H1 (cell line): ENCODE results near the gene PLK1. TPM values are rescaled to one million over a fixed set of nuclear protein-coding genes. Genes with fewer than 3 reads are reported as not detected.

Experiments used
- CTCF ChIA-PET: fragments of 300-600 bp; sonication (Branson Sonifier 250); formaldehyde crosslinking; loops from one replicate; lab custom pipeline; 2021; ENCODE audit not compliant: partially characterized antibody; lab: Charles Lee
- POLR2A ChIA-PET: fragments of 300-600 bp; sonication (Branson Sonifier 250); formaldehyde crosslinking; loops from one replicate; lab custom pipeline; 2021; ENCODE audit warnings: inconsistent platforms; ENCODE audit not compliant: partially characterized antibody; lab: Charles Lee
- DNase-seq, 2 experiments: peaks; one replicate each; pipeline versions ENCODE4 v3.0.0 to v3.0.0-alpha.2; 2010 to 2022; ENCODE audit warnings: low spot score in 2 of 2, low read depth in 1 of 2, mixed read lengths in 1 of 2
- FAIRE-seq: peaks from 2 replicates; lab custom pipeline; 2011; peaks lifted over from hg19 to GRCh38; lab: Jason Lieb, UNC
- H2AFZ ChIP-seq: 2 replicates; pipeline ENCODE4 v1.8.1; 2012; ENCODE audit warnings: low read length, inconsistent platforms
- H2AK5ac ChIP-seq: 2 replicates; pipeline ENCODE4 v1.6.1; 2013; ENCODE audit warnings: low read depth, low read length
- H2BK120ac ChIP-seq: replicated peaks from 2 replicates; pipeline ENCODE3; 2013; ENCODE audit warnings: low read depth, low read length, inconsistent platforms
- H2BK12ac ChIP-seq: 2 replicates; pipeline ENCODE4 v1.6.1; 2013; ENCODE audit warnings: low read depth, low read length
- H2BK15ac ChIP-seq: 2 replicates; pipeline ENCODE4 v1.6.1; 2013; ENCODE audit warnings: low read length
- H2BK20ac ChIP-seq: 2 replicates; pipeline ENCODE4 v1.6.1; 2013; ENCODE audit warnings: low read length
- H2BK5ac ChIP-seq: 2 replicates; pipeline ENCODE4 v1.6.1; 2013; ENCODE audit warnings: low read depth, low read length
- H3K14ac ChIP-seq: 2 replicates; pipeline ENCODE4 v1.6.1; 2013; ENCODE audit warnings: inconsistent platforms; ENCODE audit not compliant: insufficient read length
- H3K18ac ChIP-seq: 2 replicates; pipeline ENCODE4 v1.6.1; 2013; ENCODE audit warnings: low read length; ENCODE audit errors: extremely low read depth
- H3K23ac ChIP-seq: 2 replicates; pipeline ENCODE4 v1.6.1; 2013; ENCODE audit warnings: inconsistent platforms; ENCODE audit not compliant: insufficient read length
- H3K23me2 ChIP-seq: 2 replicates; pipeline ENCODE4 v1.6.1; 2013; ENCODE audit warnings: low read depth, low read length
- H3K27ac ChIP-seq: 2 replicates; pipeline ENCODE4 v1.6.1; 2011; ENCODE audit warnings: low read depth, low read length, inconsistent platforms
- H3K27me3 ChIP-seq, 4 experiments: replicated peaks in 1 of 4; 1 replicate in 1 of 4; 2 replicates in 3 of 4; pipeline versions ENCODE4 v1.6.1 to v1.8.1; 2011 to 2013; ENCODE audit warnings: low read length in 3 of 4, mild to moderate bottlenecking in 3 of 4, inconsistent platforms in 2 of 4, mixed read lengths in 2 of 4, moderate library complexity in 1 of 4; ENCODE audit not compliant: control insufficient read depth in 3 of 4, insufficient read depth in 3 of 4; ENCODE audit errors: extremely low read depth in 1 of 4
- H3K36me3 ChIP-seq, 4 experiments: 2 replicates each; pipeline versions ENCODE4 v1.6.1 to v1.8.1; 2011 to 2013; ENCODE audit warnings: mild to moderate bottlenecking in 4 of 4, low read length in 3 of 4, moderate library complexity in 2 of 4, control low read depth in 1 of 4, inconsistent platforms in 1 of 4; ENCODE audit not compliant: insufficient read depth in 4 of 4, control insufficient read depth in 2 of 4
- H3K4ac ChIP-seq: replicated peaks from 2 replicates; pipeline ENCODE3; 2013; ENCODE audit warnings: low read length, low read depth, mixed read lengths, inconsistent platforms; ENCODE audit not compliant: insufficient read length
- H3K4me1 ChIP-seq, 4 experiments: replicated peaks in 1 of 4; 1 replicate in 1 of 4; 2 replicates in 3 of 4; pipeline versions ENCODE4 v1.6.1 to v1.8.1; 2011 to 2013; ENCODE audit warnings: low read length in 3 of 4, inconsistent platforms in 2 of 4, mixed read lengths in 1 of 4; ENCODE audit not compliant: insufficient read depth in 4 of 4, control insufficient read depth in 3 of 4
- H3K4me2 ChIP-seq, 2 experiments: 2 replicates each; pipeline versions ENCODE4 v1.6.1 to v1.8.1; 2011 to 2013; ENCODE audit warnings: low read depth in 2 of 2, low read length in 2 of 2, control low read depth in 1 of 2, inconsistent platforms in 1 of 2, mild to moderate bottlenecking in 1 of 2; ENCODE audit not compliant: insufficient read depth in 1 of 2
- H3K4me3 ChIP-seq, 4 experiments: fragments of 200-600, 300-600 bp in 1 of 4; sonication (generic), shearing (Covaris generic), sonication (Bioruptor Twin) in 1 of 4; 2 replicates each; pipeline versions ENCODE4 v1.5.1 to v1.8.1; 2011 to 2016; ENCODE audit warnings: low read length in 4 of 4, low read depth in 3 of 4, control low read depth in 2 of 4, inconsistent platforms in 2 of 4, mild to moderate bottlenecking in 2 of 4, mixed read lengths in 1 of 4, moderate library complexity in 1 of 4; ENCODE audit not compliant: insufficient read depth in 2 of 4; ENCODE audit errors: extremely low read depth in 1 of 4
- H3K56ac ChIP-seq: replicated peaks from 2 replicates; pipeline ENCODE3; 2013; ENCODE audit warnings: low read depth, mild to moderate bottlenecking, mixed read lengths, low read length, inconsistent platforms; ENCODE audit not compliant: insufficient read length
- H3K79me1 ChIP-seq: 2 replicates; pipeline ENCODE4 v1.6.1; 2013; ENCODE audit warnings: low read depth, low read length, control low read depth
- H3K79me2 ChIP-seq, 2 experiments: 2 replicates each; pipeline versions ENCODE4 v1.6.1 to v1.8.1; 2012 to 2013; ENCODE audit warnings: low read length in 2 of 2, mild to moderate bottlenecking in 2 of 2, inconsistent platforms in 1 of 2; ENCODE audit not compliant: insufficient read depth in 2 of 2, control insufficient read depth in 1 of 2
- H3K9ac ChIP-seq, 4 experiments: replicated peaks in 1 of 4; 1 replicate in 1 of 4; 2 replicates in 3 of 4; pipeline versions ENCODE4 v1.6.1 to v1.8.1; 2011 to 2013; ENCODE audit warnings: low read depth in 3 of 4, low read length in 3 of 4, control low read depth in 2 of 4, mild to moderate bottlenecking in 2 of 4, moderate library complexity in 2 of 4, inconsistent platforms in 1 of 4; ENCODE audit errors: extremely low read depth in 1 of 4
- H3K9me3 ChIP-seq, 2 experiments: 2 replicates each; pipeline versions ENCODE4 v1.6.1 to v1.8.1; 2012 to 2013; ENCODE audit warnings: mild to moderate bottlenecking in 2 of 2, moderate library complexity in 2 of 2, control low read depth in 1 of 2, inconsistent platforms in 1 of 2, low read depth in 1 of 2, low read length in 1 of 2, mixed read lengths in 1 of 2; ENCODE audit not compliant: insufficient read depth in 2 of 2
- H4K20me1 ChIP-seq, 2 experiments: replicated peaks in 1 of 2; 2 replicates each; pipeline versions ENCODE3 to v1.8.1; 2011 to 2013; ENCODE audit warnings: inconsistent platforms in 2 of 2, low read length in 2 of 2, mild to moderate bottlenecking in 1 of 2; ENCODE audit not compliant: insufficient read depth in 2 of 2, control insufficient read depth in 1 of 2
- H4K5ac ChIP-seq: 2 replicates; pipeline ENCODE4 v1.6.1; 2013; ENCODE audit warnings: low read length, low read depth, mixed read lengths, inconsistent platforms; ENCODE audit not compliant: insufficient read length
- H4K8ac ChIP-seq: 2 replicates; pipeline ENCODE4 v1.8.0; 2013; ENCODE audit warnings: mild to moderate bottlenecking, moderate library complexity, low read length, inconsistent platforms; ENCODE audit not compliant: insufficient read depth; ENCODE audit errors: extremely low read depth
- H4K91ac ChIP-seq: replicated peaks from 2 replicates; pipeline ENCODE3; 2013; ENCODE audit warnings: low read length, mixed read lengths, inconsistent platforms; ENCODE audit not compliant: insufficient read length
- BRCA1 ChIP-seq: IDR thresholded peaks from 2 replicates; pipeline ENCODE4 v1.6.1; 2012; ENCODE audit warnings: low read depth, low read length, improper control_type of control experiment
- CHD1 ChIP-seq: IDR thresholded peaks from 2 replicates; pipeline ENCODE4 v1.6.1; 2012; ENCODE audit warnings: low read depth, low read length, improper control_type of control experiment
- CREB1 ChIP-seq: IDR thresholded peaks from 2 replicates; pipeline ENCODE4 v1.6.1; 2012; ENCODE audit warnings: inconsistent platforms
- E2F6 ChIP-seq: IDR thresholded peaks from 2 replicates; pipeline ENCODE4 v1.6.1; 2012; ENCODE audit warnings: inconsistent platforms
- EGR1 ChIP-seq: IDR thresholded peaks from 2 replicates; pipeline ENCODE4 v1.6.1; 2011; ENCODE audit warnings: low read depth, low read length, borderline replicate concordance
- EZH2 ChIP-seq: fragments of 200-600 bp; sonication (generic); IDR thresholded peaks from 2 replicates; pipeline ENCODE4 v1.7.1; 2012; ENCODE audit warnings: low read depth, mild to moderate bottlenecking, moderate library complexity, low read length, inconsistent platforms; ENCODE audit not compliant: severe bottlenecking
- KDM1A ChIP-seq: fragments of 200-600, 300-600 bp; sonication (generic); IDR thresholded peaks from 2 replicates; pipeline ENCODE4 v1.7.1; 2016; ENCODE audit warnings: mild to moderate bottlenecking, low read length, borderline replicate concordance
- POU5F1 ChIP-seq: IDR thresholded peaks from 2 replicates; pipeline ENCODE4 v1.6.1; 2011; ENCODE audit warnings: low read depth, mild to moderate bottlenecking, low read length, moderate library complexity
- RFX5 ChIP-seq: IDR thresholded peaks from 2 replicates; pipeline ENCODE4 v1.6.1; 2011; ENCODE audit warnings: low read depth, low read length, improper control_type of control experiment, borderline replicate concordance
- RNF2 ChIP-seq: fragments of 200-900, 300-1000 bp; sonication (generic); IDR thresholded peaks from 2 replicates; pipeline ENCODE4 v1.7.1; 2016; ENCODE audit warnings: borderline replicate concordance, low read depth, mild to moderate bottlenecking, antibody characterized with exemption, low read length; ENCODE audit not compliant: poor library complexity, severe bottlenecking; ENCODE audit errors: missing control alignments
- RXRA ChIP-seq: IDR thresholded peaks from 2 replicates; pipeline ENCODE4 v1.6.1; 2011; ENCODE audit warnings: low read depth, mild to moderate bottlenecking, low read length, moderate library complexity; ENCODE audit not compliant: insufficient read depth
- SIRT6 ChIP-seq: IDR thresholded peaks from one replicate; pipeline ENCODE4 v1.7.1; 2012; ENCODE audit warnings: low read length, inconsistent platforms
- TEAD4 ChIP-seq: IDR thresholded peaks from 2 replicates; pipeline ENCODE4 v1.6.1; 2012; ENCODE audit warnings: low read depth, low read length, inconsistent platforms, mixed read lengths
- WGBS, 2 experiments: shearing (Covaris generic) in 1 of 2; methylation state at CpG; one replicate each; pipeline versions ENCODE4 v1.1.6 to v1.1.7; 2013 to 2015; ENCODE audit warnings: low lambda C conversion rate in 2 of 2, mixed read lengths in 2 of 2, inconsistent platforms in 1 of 2, low coverage in 1 of 2, missing lambda C conversion rate in 1 of 2; ENCODE audit not compliant: insufficient replicate concordance in 2 of 2, insufficient coverage in 1 of 2, insufficient read length in 1 of 2; ENCODE audit errors: extremely low coverage in 1 of 2, missing lambda C conversion rate in 1 of 2; 5-methylcytosine and 5-hydroxymethylcytosine counted together
- polyA plus RNA-seq, 7 experiments: library from polyadenylated mRNA; depleted of rRNA in 3 of 7; stranded (reverse) in 5 of 7; unstranded in 2 of 7; fragments of >200 nt in 5 of 7; fragments of 200-250 nt in 2 of 7; gene quantifications; 1 replicate in 5 of 7; 2 replicates in 1 of 7; 4 replicates in 1 of 7; pipeline versions ENCODE4 v1.2.1 to v1.2.3, GENCODE V29; 2011 to 2013; ENCODE audit warnings: missing spikeins in 2 of 7, mixed read lengths in 2 of 7
- total RNA-seq: library from RNA; stranded (reverse); fragmentation: NEBNext Ultra II Directional; extraction: Animal tissue kit (Norgen Biotek cat#: 25700); gene quantifications from 2 replicates; pipeline ENCODE4 v1.2.1, GENCODE V29; 2021

PLK1 gene
- total and polyA plus RNA-seq, 2 of the 8 experiments (the other 6 are each of a cell fraction or from before 2014, with no cell fraction given), result 127 to 139 TPM

- no peak within 1 kb of the TSS; the same call in 1 of the 2 replicates for H2BK12ac ChIP-seq
- H3K14ac ChIP-seq, result no peak within 1 kb of the TSS
- DNase-seq (peak in 1 of 2 experiments; percentile 82), FAIRE-seq (no peak)
- peak within 1 kb of the TSS; percentile 69 for H4K8ac ChIP-seq
- no peaks in the 10 kb centered on the region for H3K79me2 ChIP-seq
- no peak within 1 kb of the TSS for H3K23ac ChIP-seq
- H3K27me3 ChIP-seq, result peaks cover 2 to 21% (median 19%) of the 10 kb centered on the region in 4 experiments
- no peaks in the 10 kb centered on the region for H3K36me3 ChIP-seq
- peak within 1 kb of the TSS; percentile 95 for H2AFZ ChIP-seq
- peak within 1 kb of the TSS; percentile 73 to 79 for H3K4me2 ChIP-seq
- no peaks in the 10 kb centered on the region for H4K20me1 ChIP-seq
- H4K5ac ChIP-seq, result no peak within 1 kb of the TSS
- H3K18ac ChIP-seq, result peak within 1 kb of the TSS; percentile 60
- H2BK120ac ChIP-seq, result no peak within 1 kb of the TSS
- H2BK15ac ChIP-seq, result no peak within 1 kb of the TSS
- H3K79me1 ChIP-seq, result no peaks in the 10 kb centered on the region
- peak within 1 kb of the TSS; percentile 45 to 65 (median 58) for H3K4me3 ChIP-seq
- H3K9me3 ChIP-seq, result peaks cover 8% of the 10 kb centered on the region in 2 experiments; a peak in 2 of 4 replicates
- H3K56ac ChIP-seq, result no peak within 1 kb of the TSS
- no peak within 1 kb of the TSS; the same call in 1 of the 2 replicates for H2BK5ac ChIP-seq
- peak within 1 kb of the TSS in 2 of 4 experiments; percentile 2 to 57; a peak in 1 of 7 replicates for H3K9ac ChIP-seq
- WGBS, 2 experiments, result 2% methylated on average over 22 of the region's 37 CpGs; no CpG with 5 or more reads in 1 of the 2 experiments
- H3K23me2 ChIP-seq, result peaks cover 10% of the 10 kb centered on the region; the same call in 1 of the 2 replicates
- no peak within 1 kb of the TSS for H3K27ac ChIP-seq
- CTCF ChIA-PET, result interaction anchor here (0.7 to 2.4 kb wide), 5 partner anchors 9 to 324 kb away, joined by 3 to 7 read pairs (median 3); partner anchors contain the start of gene PLK1
- H4K91ac ChIP-seq, result no peak within 1 kb of the TSS
- H2BK20ac ChIP-seq, result no peak within 1 kb of the TSS
- no peak within 1 kb of the TSS for H2AK5ac ChIP-seq
- POLR2A ChIA-PET, result interaction anchor here (1.0 to 1.8 kb wide), 5 partner anchors 9 to 35 kb away, joined by 3 to 5 read pairs (median 3); partner anchors contain the start of gene PLK1
- no peak within 1 kb of the TSS for H3K4ac ChIP-seq
- no peaks in the 10 kb centered on the region; a peak in 1 of 7 replicates for H3K4me1 ChIP-seq
- TF ChIP-seq EZH2, result peak; percentile 34
- no peak for TF ChIP-seq TEAD4
- no peak for TF ChIP-seq POU5F1
- TF ChIP-seq CHD1, result no peak
- no peak for TF ChIP-seq E2F6
- TF ChIP-seq EGR1, result no peak
- TF ChIP-seq SIRT6, result no peak
- no peak for TF ChIP-seq RNF2
- no peak for TF ChIP-seq RFX5
- TF ChIP-seq KDM1A, result no peak; the same call in 1 of the 2 replicates
- TF ChIP-seq BRCA1, result no peak
- TF ChIP-seq CREB1, result no peak
- no peak for TF ChIP-seq RXRA
These were observed 34.3 kb downstream of the PLK1 start, which contains the start of gene ERN2 for GRCh38 chr16:23712976-23713375. Gene ERN2, minus strand, starts transcription at chr16:23713222. Its CDS starts 35 bp downstream, at chr16:23713187.
